ENCODE data around the gene ZNF219. TPM values are rescaled to one million over a fixed set of nuclear protein-coding genes. Genes with fewer than 3 reads are reported as not detected.

Gene ZNF219
- total and polyA plus RNA-seq, 10 of the 15 experiments (the other 5 are each of a cell fraction or from before 2014, with no cell fraction given) = 0.16 to 6.4 (median 1.9) TPM

DNA sequence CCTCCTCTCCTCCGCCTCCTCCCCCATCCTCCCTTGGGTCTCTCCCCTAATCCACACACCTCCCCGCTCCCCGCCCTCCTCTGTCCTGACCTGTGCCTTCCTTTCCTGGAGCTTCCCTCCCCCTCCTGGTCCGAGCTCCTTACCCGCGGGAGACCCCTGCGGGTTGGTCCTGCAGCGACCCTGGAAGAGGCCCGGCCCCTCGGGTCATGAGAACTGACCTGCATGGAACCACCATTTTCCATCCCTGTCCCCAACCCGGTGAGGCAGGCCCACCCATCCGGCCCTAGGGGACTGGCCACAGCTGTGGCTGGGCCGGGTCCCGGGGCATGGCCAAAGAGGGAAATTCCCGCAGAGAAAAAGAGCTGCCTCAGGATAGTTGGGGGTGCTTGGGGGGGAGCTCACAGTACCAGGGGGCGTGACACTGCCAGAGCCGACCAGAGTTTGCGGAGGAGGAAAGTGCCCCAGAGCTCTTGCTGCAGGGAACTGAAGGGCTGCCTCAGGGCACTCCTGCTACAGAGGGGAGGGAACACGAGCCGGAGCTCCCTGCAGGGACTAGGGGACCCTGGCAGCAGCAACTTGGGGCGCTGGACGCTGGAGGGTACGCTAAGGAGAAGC, 27.7 kb downstream of the ZNF219 start:
- H2AFZ ChIP-seq (ENCODE audit: control insufficient read depth, low read depth, low read length) = no peak overlapping the region
- peak; percentile 50 for ATAC-seq
- peaks cover 29% of the 10 kb centered on the region for H3K4me1 ChIP-seq (ENCODE audit: control insufficient read depth, insufficient read depth, low read length)
- FAIRE-seq = no peak
- in situ Hi-C loops (cut with MboI) = no loop called here
- TF ChIP-seq MEF2A (IDR thresholded peaks at IDR 0.05; ENCODE audit: insufficient read depth, low read depth, low read length) (no peak), IRF4 (IDR thresholded peaks at IDR 0.05; ENCODE audit: low read depth, low read length) (no peak), TCF7 (IDR thresholded peaks at IDR 0.05; ENCODE audit: borderline replicate concordance) (no peak), MYC (IDR thresholded peaks at IDR 0.05; ENCODE audit: insufficient read depth, insufficient read length, insufficient replicate concordance, low read length, severe bottlenecking) (no peak), CBX5 (IDR thresholded peaks at IDR 0.05; ENCODE audit: low read depth) (no peak), SUZ12 (IDR thresholded peaks at IDR 0.05; ENCODE audit: unreplicated experiment) (peak; percentile 93), BACH1 (IDR thresholded peaks at IDR 0.05; ENCODE audit: borderline replicate concordance) (no peak), JUND (IDR thresholded peaks at IDR 0.05; ENCODE audit: low read depth, low read length) (no peak), LARP7 (IDR thresholded peaks at IDR 0.05) (peak; percentile 46; the same call in 1 of the 2 replicates)
- TF ChIP-seq, protein P1, sequence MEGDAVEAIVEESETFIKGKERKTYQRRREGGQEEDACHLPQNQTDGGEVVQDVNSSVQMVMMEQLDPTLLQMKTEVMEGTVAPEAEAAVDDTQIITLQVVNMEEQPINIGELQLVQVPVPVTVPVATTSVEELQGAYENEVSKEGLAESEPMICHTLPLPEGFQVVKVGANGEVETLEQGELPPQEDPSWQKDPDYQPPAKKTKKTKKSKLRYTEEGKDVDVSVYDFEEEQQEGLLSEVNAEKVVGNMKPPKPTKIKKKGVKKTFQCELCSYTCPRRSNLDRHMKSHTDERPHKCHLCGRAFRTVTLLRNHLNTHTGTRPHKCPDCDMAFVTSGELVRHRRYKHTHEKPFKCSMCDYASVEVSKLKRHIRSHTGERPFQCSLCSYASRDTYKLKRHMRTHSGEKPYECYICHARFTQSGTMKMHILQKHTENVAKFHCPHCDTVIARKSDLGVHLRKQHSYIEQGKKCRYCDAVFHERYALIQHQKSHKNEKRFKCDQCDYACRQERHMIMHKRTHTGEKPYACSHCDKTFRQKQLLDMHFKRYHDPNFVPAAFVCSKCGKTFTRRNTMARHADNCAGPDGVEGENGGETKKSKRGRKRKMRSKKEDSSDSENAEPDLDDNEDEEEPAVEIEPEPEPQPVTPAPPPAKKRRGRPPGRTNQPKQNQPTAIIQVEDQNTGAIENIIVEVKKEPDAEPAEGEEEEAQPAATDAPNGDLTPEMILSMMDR (IDR thresholded peaks at IDR 0.05 in 2 of 3, conservative IDR thresholded peaks at IDR 0.05 in 1 of 3; ENCODE audit: control insufficient read depth in 2 of 3, extremely low read depth in 1 of 3, insufficient read depth in 1 of 3, low read depth in 3 of 3, low read length in 3 of 3) = no peak
- TF ChIP-seq, protein P2, sequence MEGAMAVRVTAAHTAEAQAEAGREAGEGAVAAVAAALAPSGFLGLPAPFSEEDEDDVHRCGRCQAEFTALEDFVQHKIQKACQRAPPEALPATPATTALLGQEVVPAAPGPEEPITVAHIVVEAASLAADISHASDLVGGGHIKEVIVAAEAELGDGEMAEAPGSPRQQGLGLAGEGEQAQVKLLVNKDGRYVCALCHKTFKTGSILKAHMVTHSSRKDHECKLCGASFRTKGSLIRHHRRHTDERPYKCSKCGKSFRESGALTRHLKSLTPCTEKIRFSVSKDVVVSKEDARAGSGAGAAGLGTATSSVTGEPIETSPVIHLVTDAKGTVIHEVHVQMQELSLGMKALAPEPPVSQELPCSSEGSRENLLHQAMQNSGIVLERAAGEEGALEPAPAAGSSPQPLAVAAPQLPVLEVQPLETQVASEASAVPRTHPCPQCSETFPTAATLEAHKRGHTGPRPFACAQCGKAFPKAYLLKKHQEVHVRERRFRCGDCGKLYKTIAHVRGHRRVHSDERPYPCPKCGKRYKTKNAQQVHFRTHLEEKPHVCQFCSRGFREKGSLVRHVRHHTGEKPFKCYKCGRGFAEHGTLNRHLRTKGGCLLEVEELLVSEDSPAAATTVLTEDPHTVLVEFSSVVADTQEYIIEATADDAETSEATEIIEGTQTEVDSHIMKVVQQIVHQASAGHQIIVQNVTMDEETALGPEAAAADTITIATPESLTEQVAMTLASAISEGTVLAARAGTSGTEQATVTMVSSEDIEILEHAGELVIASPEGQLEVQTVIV (IDR thresholded peaks at IDR 0.05; ENCODE audit: borderline replicate concordance, partially characterized antibody) = no peak
- no TSS peak for BruUV-seq (replicated peaks)
- RAD21 ChIA-PET (ENCODE audit: unreplicated experiment) = interaction anchor here (0.9 to 3.0 kb wide), 9 partner anchors 19 to 452 kb away, joined by 3 to 42 read pairs (median 13); no protein-coding TSS in a partner anchor
- POLR2A ChIA-PET = interaction anchor here (0.6 to 2.6 kb wide), 4 partner anchors 34 to 376 kb away, joined by 3 to 21 read pairs (median 5); no protein-coding TSS in a partner anchor
- H3K4me3 ChIP-seq = peak overlapping the region; percentile 67
- no peaks in the 10 kb centered on the region for H3K36me3 ChIP-seq (ENCODE audit: control insufficient read depth in 2 of 2, insufficient read depth in 2 of 2, low read length in 1 of 2)
- peak overlapping the region; percentile 35 for H3K9ac ChIP-seq (ENCODE audit: control insufficient read depth, insufficient read depth, low read length)
- SMC1A ChIA-PET (ENCODE audit: uncharacterized antibody, unreplicated experiment) = interaction anchor here (0.6 to 3.1 kb wide), 9 partner anchors 9 to 428 kb away, joined by 3 to 30 read pairs (median 5); no protein-coding TSS in a partner anchor
- WGBS (ENCODE audit: insufficient coverage, insufficient replicate concordance, low lambda C conversion rate, missing lambda C conversion rate) = under 1% methylated on average over 20 of the region's 23 CpGs
- no peaks in the 10 kb centered on the region for H4K20me1 ChIP-seq (ENCODE audit: control insufficient read depth, insufficient read depth)
- CTCF ChIA-PET = interaction anchor here (0.7 to 5.6 kb wide), 11 partner anchors 9 to 244 kb away, joined by 3 to 100 read pairs (median 9); partner anchors contain the start of gene TMEM253
- peaks cover 9 to 20% of the 10 kb centered on the region in 2 experiments for H3K27me3 ChIP-seq (replicated peaks in 1 of 2; ENCODE audit: control insufficient read depth in 2 of 2, insufficient read depth in 2 of 2, low read length in 1 of 2)
- peak overlapping the region; percentile 67 for H3K4me2 ChIP-seq (ENCODE audit: control insufficient read depth, insufficient read depth)
- no peaks in the 10 kb centered on the region for H3K9me3 ChIP-seq (replicated peaks; ENCODE audit: control insufficient read depth, insufficient read depth, low read length)
- no peaks in the 10 kb centered on the region for H3K79me2 ChIP-seq (ENCODE audit: control insufficient read depth, insufficient read depth, low read length)
- intact Hi-C loops (cut with micrococcal nuclease; ENCODE audit: unreplicated experiment) = loop anchor here (1.0 kb wide), 1 partner anchor 34 kb away; no protein-coding TSS in a partner anchor
- H3K27ac ChIP-seq (ENCODE audit: control insufficient read depth, insufficient read depth) = no peak overlapping the region
- no peak for DNase-seq (ENCODE audit: low read depth, low spot score)
